Transverse colon (tissue), 4 donors: ENCODE results near the gene DIS3L. TPM values are rescaled to one million over a fixed set of nuclear protein-coding genes. Genes with fewer than 3 reads are reported as not detected.

Experiments
- DNase-seq: peaks from one replicate; pipeline ENCODE4 v3.0.0-alpha.2; 2019
- H3K27ac ChIP-seq, 4 donors: fragments of 200-600 bp; sonication (generic); 2 replicates each; pipeline ENCODE4 v1.5.1; 2016 to 2018; ENCODE audit warnings: inconsistent platforms in 4 of 4
- H3K27me3 ChIP-seq: fragments of 200-600 bp; sonication (generic); 2 replicates; pipeline ENCODE4 v1.5.1; 2017; ENCODE audit warnings: inconsistent platforms
- H3K36me3 ChIP-seq, 4 donors: fragments of 200-600 bp; sonication (generic); 2 replicates each; pipeline ENCODE4 v1.5.1; 2017 to 2019; ENCODE audit warnings: inconsistent platforms in 4 of 4
- H3K4me1 ChIP-seq, 4 donors: fragments of 200-600 bp; sonication (generic); 2 replicates each; pipeline ENCODE4 v1.5.1; 2017 to 2020; ENCODE audit warnings: inconsistent platforms in 4 of 4
- H3K4me3 ChIP-seq, 4 donors: fragments of 200-600 bp; sonication (generic); 1 replicate in 1 of 4; 2 replicates in 3 of 4; pipeline versions ENCODE4 v1.5.1 to v1.6.1; 2017 to 2019; ENCODE audit warnings: inconsistent platforms in 4 of 4
- H3K9me3 ChIP-seq, 2 donors: fragments of 200-600 bp; sonication (generic); 2 replicates each; pipeline ENCODE4 v1.5.1; 2017 to 2019; ENCODE audit warnings: inconsistent platforms in 2 of 2
- EP300 ChIP-seq: sonication (generic); formaldehyde crosslinking; IDR thresholded peaks from one replicate; pipeline ENCODE4 v1.6.1; 2017; ENCODE audit warnings: antibody characterized with exemption, low read depth
- POLR2A ChIP-seq: fragments of 450-650 bp; IDR thresholded peaks from one replicate; pipeline ENCODE4 v1.6.1; 2016; ENCODE audit warnings: antibody characterized with exemption, mild to moderate bottlenecking, moderate library complexity
- POLR2AphosphoS5 ChIP-seq, 3 donors: sonication (generic); formaldehyde crosslinking; IDR thresholded peaks; one replicate each; pipeline ENCODE4 v1.6.1; 2016; ENCODE audit warnings: antibody characterized with exemption in 3 of 3
- WGBS, 2 donors: methylation state at CpG; one replicate each; pipeline ENCODE4 v1.1.5; 2018; ENCODE audit warnings: low coverage in 1 of 2; 5-methylcytosine and 5-hydroxymethylcytosine counted together
- in situ Hi-C, 4 donors: fragments of 200-750 bp; cut with MboI; loops; one replicate each; pipeline versions ENCODE4 v1.15.0 to v1.15.1; 2017; ENCODE audit warnings: low sequenced_read_pairs in 3 of 4, low pct_ligation_motif_present in 1 of 4, low pct_unique_long_range_greater_than_20kb in 1 of 4
- intact Hi-C: fragments of 100-400 bp; cut with DNase I; formaldehyde crosslinking; loops from one replicate; pipeline ENCODE4 v1.15.1; 2023; ENCODE audit warnings: low total_unique reads
- total RNA-seq, 4 donors: library from RNA; depleted of rRNA; stranded (reverse); fragments of >200 nt; gene quantifications; one replicate each; pipeline ENCODE4 v1.1.0, GENCODE V29; 2016
- TF ChIP-seq, protein P1 (sequence below), 5 experiments: fragments of 200-600 bp in 3 of 5; fragments of 450-650 bp in 2 of 5; sonication (generic) in 3 of 5; IDR thresholded peaks; 1 replicate in 2 of 5; 2 replicates in 3 of 5; pipeline ENCODE4 v1.5.1; 2016 to 2017; ENCODE audit warnings: antibody characterized with exemption in 5 of 5, inconsistent platforms in 3 of 5, mild to moderate bottlenecking in 2 of 5, moderate library complexity in 1 of 5

DIS3L gene
- total RNA-seq, 4 donors from 2014 or later: 17.6 to 24.8 (median 24.3) TPM

DNA sequence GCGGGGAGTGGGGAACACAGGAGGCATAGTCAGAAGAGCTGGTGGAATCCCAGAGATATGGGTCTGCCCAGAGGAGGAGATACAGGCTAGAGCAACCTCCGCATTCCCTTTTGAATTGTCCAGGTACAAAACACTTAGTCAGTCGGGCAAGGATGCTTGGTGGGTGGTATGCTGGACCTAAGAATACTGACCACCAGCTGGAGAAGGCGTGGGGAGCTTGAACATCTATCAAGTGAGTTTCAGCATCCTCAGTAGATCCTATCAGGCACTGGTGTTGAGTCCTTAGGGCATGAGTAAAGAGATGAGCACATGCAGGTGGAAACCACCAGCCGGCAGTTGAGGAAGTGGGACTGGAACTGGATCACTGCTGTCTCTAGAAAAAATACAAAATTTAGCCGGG is 14.7 kb upstream of the DIS3L start:
- no peak for TF ChIP-seq POLR2A
- TF ChIP-seq EP300: no peak
- TF ChIP-seq, protein P1, sequence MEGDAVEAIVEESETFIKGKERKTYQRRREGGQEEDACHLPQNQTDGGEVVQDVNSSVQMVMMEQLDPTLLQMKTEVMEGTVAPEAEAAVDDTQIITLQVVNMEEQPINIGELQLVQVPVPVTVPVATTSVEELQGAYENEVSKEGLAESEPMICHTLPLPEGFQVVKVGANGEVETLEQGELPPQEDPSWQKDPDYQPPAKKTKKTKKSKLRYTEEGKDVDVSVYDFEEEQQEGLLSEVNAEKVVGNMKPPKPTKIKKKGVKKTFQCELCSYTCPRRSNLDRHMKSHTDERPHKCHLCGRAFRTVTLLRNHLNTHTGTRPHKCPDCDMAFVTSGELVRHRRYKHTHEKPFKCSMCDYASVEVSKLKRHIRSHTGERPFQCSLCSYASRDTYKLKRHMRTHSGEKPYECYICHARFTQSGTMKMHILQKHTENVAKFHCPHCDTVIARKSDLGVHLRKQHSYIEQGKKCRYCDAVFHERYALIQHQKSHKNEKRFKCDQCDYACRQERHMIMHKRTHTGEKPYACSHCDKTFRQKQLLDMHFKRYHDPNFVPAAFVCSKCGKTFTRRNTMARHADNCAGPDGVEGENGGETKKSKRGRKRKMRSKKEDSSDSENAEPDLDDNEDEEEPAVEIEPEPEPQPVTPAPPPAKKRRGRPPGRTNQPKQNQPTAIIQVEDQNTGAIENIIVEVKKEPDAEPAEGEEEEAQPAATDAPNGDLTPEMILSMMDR (IDR thresholded peaks at IDR 0.05): no peak
- TF ChIP-seq POLR2AphosphoS5 (IDR thresholded peaks at IDR 0.05): no peak
- no peak overlapping the region for H3K27ac ChIP-seq
- in situ Hi-C loops: no loop called here
- H3K4me3 ChIP-seq: no peak overlapping the region
- H3K27me3 ChIP-seq: no peaks in the 10 kb centered on the region
- H3K9me3 ChIP-seq: no peaks in the 10 kb centered on the region
- DNase-seq: no peak
- no peaks in the 10 kb centered on the region for H3K36me3 ChIP-seq
- intact Hi-C loops: no loop called here
- 94 to 100% methylated on average over 2 to 6 of the region's 6 CpGs for WGBS, 2 donors
- H3K4me1 ChIP-seq: no peaks in the 10 kb centered on the region

DNA sequence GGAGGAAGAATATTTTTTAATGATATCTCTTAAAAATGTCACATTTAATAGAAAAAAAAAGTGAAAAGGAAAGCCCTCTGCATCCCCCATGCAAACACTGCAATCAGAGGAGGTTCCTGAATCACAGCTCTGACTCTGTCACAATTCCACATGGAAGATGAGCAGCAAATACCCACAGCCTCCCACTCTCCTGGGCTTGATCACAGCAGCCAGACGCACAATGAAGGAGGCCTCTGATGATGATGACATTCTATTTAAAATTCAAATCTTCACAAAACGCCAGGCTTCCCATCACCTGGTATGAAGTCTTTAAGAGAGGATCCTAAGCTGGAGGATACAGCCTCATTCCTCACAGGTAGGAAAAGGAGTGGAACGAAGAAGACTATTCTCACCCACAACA is 9.1 kb upstream of the DIS3L start:
- Histone ChIP-seq H3K36me3 (no peaks in the 10 kb centered on the region), H3K4me1 (no peaks in the 10 kb centered on the region), H3K4me3 (no peak overlapping the region), H3K27ac (no peak overlapping the region), H3K27me3 (no peaks in the 10 kb centered on the region), H3K9me3 (no peaks in the 10 kb centered on the region)
- TF ChIP-seq, protein P1 (IDR thresholded peaks at IDR 0.05): no peak
- TF ChIP-seq POLR2AphosphoS5 (IDR thresholded peaks at IDR 0.05): no peak
- no peak for TF ChIP-seq POLR2A
- no peak for TF ChIP-seq EP300
- DNase-seq: no peak
- WGBS, 2 donors: 80 to 92% methylated on average over 1 to 3 of the region's 3 CpGs
- in situ Hi-C loops (no loop called here), intact Hi-C loops (no loop called here)

DNA sequence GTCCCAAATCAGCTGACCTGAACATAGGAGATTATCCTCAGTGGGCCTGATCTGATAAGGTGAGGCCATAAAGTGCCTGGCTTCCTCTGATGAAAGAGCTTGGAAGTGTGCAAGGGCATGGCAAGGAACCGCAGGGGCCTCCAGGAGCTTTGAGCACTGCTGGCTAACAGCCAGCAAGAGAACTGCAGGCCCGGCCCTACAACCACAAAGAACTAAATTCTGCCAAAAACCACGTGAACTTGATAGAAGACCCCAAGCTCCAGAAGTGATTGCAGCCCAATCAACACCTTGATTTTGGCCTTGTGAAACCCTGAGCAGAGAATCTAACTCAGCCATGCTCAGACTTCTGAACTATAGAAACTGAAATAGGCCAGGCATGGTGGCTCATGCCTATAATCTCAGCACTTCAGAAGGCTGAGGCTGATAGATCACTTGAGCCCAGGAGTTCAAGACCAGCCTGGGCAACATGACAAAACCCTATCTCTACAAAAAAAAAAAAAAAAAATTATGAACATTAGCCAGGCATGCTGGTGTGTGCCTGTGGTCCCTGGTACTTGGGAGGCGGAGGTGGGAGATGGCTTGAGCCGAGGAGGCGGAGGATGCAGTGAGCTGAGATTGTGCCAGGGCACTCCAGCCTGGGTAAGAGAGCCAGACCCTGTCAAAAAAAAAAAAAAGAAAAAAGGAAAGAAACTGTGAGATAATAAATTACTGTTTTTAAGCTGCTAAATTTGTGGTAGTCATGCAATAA is 7.7 kb upstream of the DIS3L start:
- in situ Hi-C loops (no loop called here), intact Hi-C loops (no loop called here)
- H3K4me1 ChIP-seq: peaks cover 0 to 3% (median 0%) of the 10 kb centered on the region in 4 donors
- H3K36me3 ChIP-seq: no peaks in the 10 kb centered on the region
- no peaks in the 10 kb centered on the region for H3K27me3 ChIP-seq
- 67 to 94% methylated on average over 3 to 6 of the region's 6 CpGs for WGBS, 2 donors
- H3K9me3 ChIP-seq: no peaks in the 10 kb centered on the region
- no peak overlapping the region for H3K27ac ChIP-seq
- no peak for TF ChIP-seq POLR2A
- TF ChIP-seq, protein P1 (IDR thresholded peaks at IDR 0.05): no peak
- no peak for TF ChIP-seq EP300
- no peak for TF ChIP-seq POLR2AphosphoS5 (IDR thresholded peaks at IDR 0.05)
- DNase-seq: no peak
- H3K4me3 ChIP-seq: no peak overlapping the region

DNA sequence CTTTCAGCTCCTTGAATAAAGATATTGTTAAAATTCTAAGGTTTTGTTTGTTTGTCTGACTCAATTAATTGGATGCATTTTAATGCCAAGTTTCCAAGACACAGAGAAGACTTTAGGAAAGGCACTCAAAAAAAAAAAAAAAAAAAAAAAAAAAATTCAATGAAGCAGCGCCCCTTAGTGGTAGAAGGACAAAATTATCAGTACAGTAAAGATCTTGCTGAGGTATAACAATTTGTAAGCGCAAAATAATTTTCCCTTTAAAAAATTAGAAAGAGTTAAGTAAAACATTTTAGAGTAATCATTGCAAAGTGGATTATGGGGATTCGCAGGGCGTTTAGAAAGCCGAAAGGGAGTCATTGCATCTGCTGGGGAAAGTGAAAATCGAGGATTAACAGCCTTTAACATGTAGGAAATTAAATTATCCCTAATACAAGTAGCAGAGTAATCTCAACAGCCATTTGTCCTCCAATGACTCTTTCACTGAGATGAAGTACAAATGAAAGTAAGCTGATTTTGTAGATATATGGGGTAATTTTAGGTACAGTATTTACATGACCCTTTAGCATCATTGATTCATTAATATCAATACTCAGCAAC is 5.8 kb upstream of the DIS3L start:
- no peak for DNase-seq
- intact Hi-C loops (no loop called here), in situ Hi-C loops (no loop called here)
- H3K4me3 ChIP-seq: no peak overlapping the region
- peaks cover 0 to 9% (median 4%) of the 10 kb centered on the region in 4 donors for H3K4me1 ChIP-seq
- 7 to 12% methylated on average over 6 of the region's 6 CpGs for WGBS, 2 donors
- no peak for TF ChIP-seq POLR2AphosphoS5 (IDR thresholded peaks at IDR 0.05)
- TF ChIP-seq EP300: no peak
- TF ChIP-seq, protein P1 (IDR thresholded peaks at IDR 0.05): peak; percentile 54 to 67 (median 64)
- no peak for TF ChIP-seq POLR2A
- H3K9me3 ChIP-seq: no peaks in the 10 kb centered on the region
- H3K27ac ChIP-seq: no peak overlapping the region
- no peaks in the 10 kb centered on the region for H3K27me3 ChIP-seq
- no peaks in the 10 kb centered on the region for H3K36me3 ChIP-seq
